ENCODE results near the gene LRRC40.

Gene LRRC40

DNA sequence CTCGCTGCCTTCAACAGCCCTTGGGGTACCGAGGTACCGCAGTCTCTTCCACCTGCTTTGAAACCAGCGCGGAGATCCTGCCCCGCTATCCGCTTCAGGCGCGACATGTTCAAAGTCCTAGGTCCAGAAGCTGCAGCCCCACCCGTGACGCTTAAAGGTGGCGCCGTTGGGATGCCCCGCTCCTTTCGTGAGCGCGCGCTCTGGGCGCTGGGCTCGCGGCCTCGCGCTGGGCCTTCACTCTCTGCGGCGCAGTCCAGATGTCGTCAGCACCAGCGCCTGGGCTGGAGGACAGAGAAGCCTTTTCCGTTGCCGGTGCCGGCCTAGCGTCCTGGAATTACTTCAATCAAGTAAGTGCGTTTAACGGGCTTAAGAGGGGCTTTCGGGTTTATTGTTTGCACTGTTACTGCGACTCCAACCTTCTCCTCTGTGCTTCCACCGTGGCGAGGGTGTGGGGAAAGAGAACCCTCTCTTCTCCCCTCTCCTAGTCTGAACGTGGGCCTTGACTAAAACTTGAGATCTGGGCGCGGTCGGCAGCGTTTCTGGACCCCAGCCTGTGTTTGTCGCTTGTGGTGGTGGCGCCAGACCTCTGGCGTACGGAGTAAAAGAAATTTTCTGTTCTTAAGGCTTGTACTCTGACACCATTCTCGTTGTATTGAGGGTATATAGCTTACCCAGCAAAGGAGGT lies at the start of gene LRRC40:
Gene LRRC40, minus strand, starts transcription at position 146 of the 685 bp plus-strand sequence. Its CDS starts 39 bp downstream, at position 107.
- Histone ChIP-seq H3K9me3 (ENCODE audit: control insufficient read depth in 1 of 2, low read length in 2 of 2) (no peaks in the 10 kb centered on the region), H3K36me3 (ENCODE audit: control insufficient read depth in 1 of 2, insufficient read depth in 2 of 2, low read length in 2 of 2) (no peaks in the 10 kb centered on the region), H3K4me1 (ENCODE audit: control insufficient read depth in 1 of 2, insufficient read depth in 2 of 2, low read length in 2 of 2) (peaks cover 0 to 57% of the 10 kb centered on the region in 2 donors), H3K4me3 (ENCODE audit: low read depth in 1 of 2, low read length in 2 of 2) (peak within 1 kb of the TSS; percentile 93 to 100), H3K27me3 (ENCODE audit: low read depth, low read length) (no peaks in the 10 kb centered on the region), H3K27ac (ENCODE audit: low read length) (peak within 1 kb of the TSS; percentile 99)

DNA sequence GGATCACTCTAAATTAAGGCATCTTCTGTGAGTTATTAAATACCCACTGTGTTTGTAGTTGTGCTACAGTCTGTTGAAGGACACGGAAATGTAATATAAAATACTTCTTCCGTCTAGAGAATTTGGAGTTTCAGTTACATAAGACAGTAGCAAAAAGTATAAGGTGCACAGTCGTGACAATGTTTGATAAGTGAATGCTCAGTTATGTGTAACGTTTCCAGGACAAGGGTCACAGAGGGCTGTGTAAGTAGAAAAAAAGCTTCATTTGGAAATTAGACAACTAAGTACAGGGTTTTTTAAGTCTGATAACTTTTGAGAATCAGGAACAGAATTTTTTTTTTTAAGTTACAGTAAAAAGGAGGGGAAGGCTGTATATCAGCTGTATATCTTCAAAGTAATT lies 43.4 kb upstream of the LRRC40 start:
- no peaks in the 10 kb centered on the region for H3K4me1 ChIP-seq (ENCODE audit: control insufficient read depth in 1 of 2, insufficient read depth in 2 of 2, low read length in 2 of 2)
- no peak overlapping the region for H3K27ac ChIP-seq (ENCODE audit: low read length)
- no peak overlapping the region for H3K4me3 ChIP-seq (ENCODE audit: low read depth in 1 of 2, low read length in 2 of 2)
- no peaks in the 10 kb centered on the region for H3K9me3 ChIP-seq (ENCODE audit: control insufficient read depth in 1 of 2, low read length in 2 of 2)
- H3K27me3 ChIP-seq (ENCODE audit: low read depth, low read length) = no peaks in the 10 kb centered on the region
- peaks cover 87 to 88% of the 10 kb centered on the region in 2 donors for H3K36me3 ChIP-seq (ENCODE audit: control insufficient read depth in 1 of 2, insufficient read depth in 2 of 2, low read length in 2 of 2)

DNA sequence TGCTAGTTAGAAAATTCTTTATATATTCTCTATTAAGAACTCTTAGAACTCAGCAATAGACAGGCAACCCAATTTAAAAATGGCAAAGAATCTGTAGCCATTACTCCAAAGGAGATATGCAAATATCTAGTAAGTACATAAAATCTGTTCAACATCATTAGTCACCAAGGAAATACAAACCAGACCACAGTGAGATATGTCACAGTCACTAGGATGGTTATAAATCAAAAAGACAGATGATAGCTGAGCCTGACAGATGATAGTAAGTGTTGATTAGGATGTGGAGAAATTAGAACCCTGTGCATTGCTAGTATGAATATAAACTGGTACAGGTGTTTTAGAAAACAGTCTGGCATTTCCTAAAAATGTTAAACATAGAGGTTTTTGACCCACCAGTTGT lies 42.4 kb upstream of the LRRC40 start:
- no peaks in the 10 kb centered on the region for H3K4me1 ChIP-seq (ENCODE audit: control insufficient read depth in 1 of 2, insufficient read depth in 2 of 2, low read length in 2 of 2)
- H3K4me3 ChIP-seq (ENCODE audit: low read depth in 1 of 2, low read length in 2 of 2) = no peak overlapping the region
- no peak overlapping the region for H3K27ac ChIP-seq (ENCODE audit: low read length)
- H3K27me3 ChIP-seq (ENCODE audit: low read depth, low read length) = no peaks in the 10 kb centered on the region
- H3K36me3 ChIP-seq (ENCODE audit: control insufficient read depth in 1 of 2, insufficient read depth in 2 of 2, low read length in 2 of 2) = peaks cover 91 to 93% of the 10 kb centered on the region in 2 donors
- no peaks in the 10 kb centered on the region for H3K9me3 ChIP-seq (ENCODE audit: control insufficient read depth in 1 of 2, low read length in 2 of 2)

DNA sequence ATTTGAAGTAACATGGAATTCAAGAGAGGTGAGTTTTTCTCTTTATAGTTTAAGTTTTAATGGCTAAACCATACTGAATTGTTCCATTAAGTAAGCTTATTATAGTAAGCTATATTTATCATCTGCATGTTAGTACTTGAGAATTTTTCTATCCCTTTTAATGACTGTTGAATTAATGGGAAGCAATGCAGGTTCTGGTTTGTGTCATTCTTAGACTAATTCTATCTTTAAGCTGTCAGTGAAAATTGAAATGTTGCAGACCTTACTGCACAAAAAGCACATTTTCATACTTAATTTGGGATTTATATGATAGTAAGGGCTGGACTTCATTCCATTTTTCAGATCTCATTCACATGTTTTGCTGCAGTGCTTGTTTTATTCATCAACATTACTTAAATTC lies 41.7 kb upstream of the LRRC40 start:
- Histone ChIP-seq H3K4me1 (ENCODE audit: control insufficient read depth in 1 of 2, insufficient read depth in 2 of 2, low read length in 2 of 2) (no peaks in the 10 kb centered on the region), H3K4me3 (ENCODE audit: low read depth in 1 of 2, low read length in 2 of 2) (no peak overlapping the region), H3K36me3 (ENCODE audit: control insufficient read depth in 1 of 2, insufficient read depth in 2 of 2, low read length in 2 of 2) (peaks cover 96 to 98% of the 10 kb centered on the region in 2 donors), H3K27me3 (ENCODE audit: low read depth, low read length) (no peaks in the 10 kb centered on the region), H3K27ac (ENCODE audit: low read length) (no peak overlapping the region), H3K9me3 (ENCODE audit: control insufficient read depth in 1 of 2, low read length in 2 of 2) (no peaks in the 10 kb centered on the region)

DNA sequence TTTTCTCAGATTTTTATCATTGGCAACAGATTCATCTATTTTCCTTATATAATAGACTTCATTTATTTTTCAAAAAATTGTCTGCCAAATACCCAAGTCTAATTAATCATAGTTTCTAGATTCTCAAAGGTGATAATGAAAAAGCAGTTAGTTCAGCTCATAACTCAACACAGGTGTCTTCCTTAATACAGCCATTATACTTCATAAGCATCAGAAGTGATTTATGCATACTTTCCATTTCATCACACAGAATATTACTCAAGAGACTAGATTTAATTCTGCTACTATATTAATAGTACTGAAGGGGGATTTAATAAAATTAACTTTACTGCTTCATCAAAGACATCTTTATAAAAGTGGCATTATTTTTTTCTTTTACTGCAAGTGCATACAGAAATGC lies 34.6 kb upstream of the LRRC40 start:
- H3K4me3 ChIP-seq (ENCODE audit: low read depth in 1 of 2, low read length in 2 of 2) = no peak overlapping the region
- no peaks in the 10 kb centered on the region for H3K9me3 ChIP-seq (ENCODE audit: control insufficient read depth in 1 of 2, low read length in 2 of 2)
- H3K27ac ChIP-seq (ENCODE audit: low read length) = no peak overlapping the region
- no peaks in the 10 kb centered on the region for H3K27me3 ChIP-seq (ENCODE audit: low read depth, low read length)
- H3K4me1 ChIP-seq (ENCODE audit: control insufficient read depth in 1 of 2, insufficient read depth in 2 of 2, low read length in 2 of 2) = no peaks in the 10 kb centered on the region
- peaks cover 85 to 88% of the 10 kb centered on the region in 2 donors for H3K36me3 ChIP-seq (ENCODE audit: control insufficient read depth in 1 of 2, insufficient read depth in 2 of 2, low read length in 2 of 2)

DNA sequence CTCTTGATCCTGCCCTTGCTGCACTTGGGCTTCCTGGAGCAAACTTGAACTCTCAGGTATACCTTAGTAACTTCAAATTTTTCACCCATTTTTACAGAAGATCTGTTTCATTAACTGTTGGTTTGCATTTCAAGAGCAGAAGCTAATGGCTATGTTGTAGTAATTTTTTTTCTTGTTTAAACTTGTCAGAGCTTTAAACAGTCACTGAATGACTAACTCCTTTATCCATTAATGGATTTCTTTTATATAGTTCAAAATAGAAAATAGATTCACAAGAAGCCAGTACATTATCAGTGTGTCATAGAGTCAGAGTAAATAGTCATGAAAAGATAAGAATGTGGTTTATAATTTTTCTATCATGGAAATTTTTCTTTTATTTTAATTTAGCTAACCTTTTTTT lies 29.4 kb upstream of the LRRC40 start:
- peaks cover 76 to 81% of the 10 kb centered on the region in 2 donors for H3K36me3 ChIP-seq (ENCODE audit: control insufficient read depth in 1 of 2, insufficient read depth in 2 of 2, low read length in 2 of 2)

DNA sequence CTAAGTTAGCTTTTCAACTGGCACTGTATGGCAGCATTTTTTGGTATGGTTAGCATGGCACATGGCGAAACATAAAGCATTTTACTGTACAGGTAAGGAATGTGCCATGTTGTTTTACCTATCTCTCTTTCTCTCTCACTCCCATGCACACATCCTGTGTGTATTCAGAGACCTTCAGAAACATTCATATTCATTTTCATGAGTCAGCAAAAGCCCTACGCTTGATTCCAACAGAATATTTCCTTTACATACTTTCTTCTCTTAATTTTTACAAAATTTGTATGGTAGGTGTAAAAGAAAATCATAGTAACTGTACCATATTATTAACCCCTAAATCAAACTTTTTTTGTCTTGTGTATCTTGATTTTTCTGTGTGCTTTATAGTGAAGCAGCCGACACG lies 26.1 kb upstream of the LRRC40 start:
- Histone ChIP-seq H3K36me3 (ENCODE audit: control insufficient read depth in 1 of 2, insufficient read depth in 2 of 2, low read length in 2 of 2) (peaks cover 59 to 69% of the 10 kb centered on the region in 2 donors), H3K27ac (ENCODE audit: low read length) (no peak overlapping the region), H3K4me3 (ENCODE audit: low read depth in 1 of 2, low read length in 2 of 2) (no peak overlapping the region), H3K4me1 (ENCODE audit: control insufficient read depth in 1 of 2, insufficient read depth in 2 of 2, low read length in 2 of 2) (peaks cover 9 to 14% of the 10 kb centered on the region in 2 donors), H3K9me3 (ENCODE audit: control insufficient read depth in 1 of 2, low read length in 2 of 2) (no peaks in the 10 kb centered on the region), H3K27me3 (ENCODE audit: low read depth, low read length) (no peaks in the 10 kb centered on the region)

More for the DNA sequence above, 29.4 kb upstream of the LRRC40 start:
- Histone ChIP-seq H3K27ac (ENCODE audit: low read length) (no peak overlapping the region), H3K27me3 (ENCODE audit: low read depth, low read length) (no peaks in the 10 kb centered on the region), H3K9me3 (ENCODE audit: control insufficient read depth in 1 of 2, low read length in 2 of 2) (no peaks in the 10 kb centered on the region), H3K4me3 (ENCODE audit: low read depth in 1 of 2, low read length in 2 of 2) (no peak overlapping the region), H3K4me1 (ENCODE audit: control insufficient read depth in 1 of 2, insufficient read depth in 2 of 2, low read length in 2 of 2) (no peaks in the 10 kb centered on the region)

DNA sequence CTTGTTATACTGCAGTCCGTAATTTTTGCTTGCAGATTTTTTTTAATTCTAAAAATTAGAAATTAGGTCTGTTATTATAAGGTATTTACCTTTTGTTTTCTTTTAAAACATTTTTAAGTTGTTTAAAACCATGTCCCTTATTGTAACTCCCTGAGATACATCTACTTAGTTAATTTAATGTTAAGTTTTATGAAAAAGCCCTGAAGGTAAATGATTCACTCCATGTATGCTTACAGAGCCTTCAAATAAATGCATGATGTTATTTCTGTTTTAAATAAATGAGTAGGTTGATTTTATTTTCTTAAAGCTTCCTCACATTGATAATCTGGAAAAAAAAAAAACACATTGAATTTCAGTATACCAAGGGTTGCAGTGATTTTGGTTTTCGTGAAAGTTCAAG lies 23.3 kb upstream of the LRRC40 start:
- Histone ChIP-seq H3K36me3 (ENCODE audit: control insufficient read depth in 1 of 2, insufficient read depth in 2 of 2, low read length in 2 of 2) (peaks cover 45 to 58% of the 10 kb centered on the region in 2 donors), H3K27ac (ENCODE audit: low read length) (no peak overlapping the region), H3K4me1 (ENCODE audit: control insufficient read depth in 1 of 2, insufficient read depth in 2 of 2, low read length in 2 of 2) (peaks cover 9 to 38% of the 10 kb centered on the region in 2 donors), H3K27me3 (ENCODE audit: low read depth, low read length) (no peaks in the 10 kb centered on the region), H3K4me3 (ENCODE audit: low read depth in 1 of 2, low read length in 2 of 2) (no peak overlapping the region), H3K9me3 (ENCODE audit: control insufficient read depth in 1 of 2, low read length in 2 of 2) (no peaks in the 10 kb centered on the region)

DNA sequence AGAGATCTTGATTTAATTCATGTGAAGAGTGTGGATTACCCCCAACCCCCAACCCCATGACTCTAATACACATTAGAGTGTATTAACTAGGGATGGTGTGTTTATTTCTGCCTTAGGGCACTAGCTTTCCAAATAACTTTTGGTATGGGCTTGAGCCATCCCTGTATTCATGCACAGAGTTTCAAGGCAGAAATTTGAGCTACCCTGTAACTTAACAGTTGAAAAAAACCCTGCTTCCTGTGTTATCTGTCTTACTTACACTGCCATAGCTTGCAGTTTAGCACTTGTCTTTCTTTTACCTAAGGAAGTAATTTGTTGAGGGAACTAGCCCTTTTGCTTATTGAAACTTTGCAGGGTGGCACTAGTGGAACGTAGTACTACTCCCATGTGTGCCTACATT lies 22.1 kb upstream of the LRRC40 start:
- Histone ChIP-seq H3K27me3 (ENCODE audit: low read depth, low read length) (no peaks in the 10 kb centered on the region), H3K4me1 (ENCODE audit: control insufficient read depth in 1 of 2, insufficient read depth in 2 of 2, low read length in 2 of 2) (peaks cover 16 to 50% of the 10 kb centered on the region in 2 donors), H3K9me3 (ENCODE audit: control insufficient read depth in 1 of 2, low read length in 2 of 2) (no peaks in the 10 kb centered on the region), H3K4me3 (ENCODE audit: low read depth in 1 of 2, low read length in 2 of 2) (no peak overlapping the region), H3K27ac (ENCODE audit: low read length) (no peak overlapping the region), H3K36me3 (ENCODE audit: control insufficient read depth in 1 of 2, insufficient read depth in 2 of 2, low read length in 2 of 2) (peaks cover 34 to 47% of the 10 kb centered on the region in 2 donors)

DNA sequence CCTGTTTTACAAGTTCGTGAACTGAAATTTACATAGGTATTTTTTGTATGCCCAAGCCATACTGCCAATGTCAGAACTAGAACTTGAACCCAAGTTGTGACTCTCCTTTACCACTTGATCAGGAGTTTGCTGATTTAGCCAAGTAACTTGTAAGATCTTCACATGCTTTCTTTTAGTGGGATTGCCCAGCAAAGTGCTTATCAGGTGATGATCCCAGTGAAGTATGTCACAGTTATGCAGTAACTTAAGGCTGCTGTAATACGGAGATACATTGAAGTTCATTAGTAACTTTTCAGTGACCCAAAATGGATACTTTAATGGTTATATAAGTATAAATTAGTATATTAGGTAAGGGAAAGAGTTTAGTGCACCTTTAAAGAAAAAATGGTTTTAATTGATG lies 19.6 kb upstream of the LRRC40 start:
- Histone ChIP-seq H3K9me3 (ENCODE audit: control insufficient read depth in 1 of 2, low read length in 2 of 2) (no peaks in the 10 kb centered on the region), H3K27ac (ENCODE audit: low read length) (no peak overlapping the region), H3K27me3 (ENCODE audit: low read depth, low read length) (no peaks in the 10 kb centered on the region), H3K36me3 (ENCODE audit: control insufficient read depth in 1 of 2, insufficient read depth in 2 of 2, low read length in 2 of 2) (peaks cover 26 to 32% of the 10 kb centered on the region in 2 donors), H3K4me3 (ENCODE audit: low read depth in 1 of 2, low read length in 2 of 2) (no peak overlapping the region), H3K4me1 (ENCODE audit: control insufficient read depth in 1 of 2, insufficient read depth in 2 of 2, low read length in 2 of 2) (peaks cover 16 to 57% of the 10 kb centered on the region in 2 donors)

DNA sequence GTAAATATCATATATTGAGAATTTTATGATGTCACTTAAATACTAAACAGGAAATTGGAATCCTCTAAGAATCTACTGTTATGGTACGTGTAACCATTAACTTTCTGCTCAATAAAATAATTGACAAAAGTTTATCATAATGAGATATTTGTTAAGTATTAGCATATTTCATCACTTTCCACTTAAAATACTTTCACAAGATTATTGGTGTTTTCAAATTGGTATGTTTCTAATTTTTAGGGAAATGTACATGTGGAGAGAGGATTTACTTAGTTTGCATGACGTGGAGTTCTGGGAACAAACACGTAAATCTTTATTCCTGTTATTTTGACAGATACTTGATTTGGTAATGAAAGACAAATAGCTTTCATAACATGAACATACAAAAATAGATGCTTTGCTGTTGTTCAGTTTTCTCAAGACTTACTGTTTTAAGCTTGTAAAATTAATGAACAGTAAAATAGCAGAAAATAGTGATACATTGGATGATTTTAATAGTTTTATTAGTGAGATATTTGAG lies 17.4 kb upstream of the LRRC40 start:
- H3K27ac ChIP-seq (ENCODE audit: low read length) = peak overlapping the region; percentile 94
- peaks cover 13 to 50% of the 10 kb centered on the region in 2 donors for H3K4me1 ChIP-seq (ENCODE audit: control insufficient read depth in 1 of 2, insufficient read depth in 2 of 2, low read length in 2 of 2)
- H3K36me3 ChIP-seq (ENCODE audit: control insufficient read depth in 1 of 2, insufficient read depth in 2 of 2, low read length in 2 of 2) = peaks cover 11 to 22% of the 10 kb centered on the region in 2 donors
- H3K27me3 ChIP-seq (ENCODE audit: low read depth, low read length) = no peaks in the 10 kb centered on the region
- no peaks in the 10 kb centered on the region for H3K9me3 ChIP-seq (ENCODE audit: control insufficient read depth in 1 of 2, low read length in 2 of 2)
- H3K4me3 ChIP-seq (ENCODE audit: low read depth in 1 of 2, low read length in 2 of 2) = peak overlapping the region; percentile 68 to 77
